Uterus (tissue), 2 donors: ENCODE measurements around the gene KMT2C.
"Not testable (repeated sequence)": the region's sequence is repeated elsewhere in the genome, so short reads cannot be mapped to it uniquely, and the experiment has no call there.

ENCODE experiments used
- CTCF ChIP-seq, 4 experiments: fragments of 200-600 bp in 2 of 4; fragments of 450-650 bp in 2 of 4; sonication (generic) in 2 of 4; IDR thresholded peaks; one replicate each; pipeline ENCODE4 v1.5.1; 2016 to 2019; ENCODE audit warnings: antibody characterized with exemption in 4 of 4, mild to moderate bottlenecking in 2 of 4, moderate library complexity in 1 of 4
- POLR2A ChIP-seq, 2 donors: fragments of 450-650 bp; IDR thresholded peaks; one replicate each; pipeline ENCODE4 v1.6.1; 2016; ENCODE audit warnings: antibody characterized with exemption in 2 of 2, mild to moderate bottlenecking in 1 of 2, moderate library complexity in 1 of 2

- not testable (repeated sequence) for TF ChIP-seq POLR2A, CTCF (IDR thresholded peaks at IDR 0.05)
Observed at GRCh38 chr7:152376716-152377484, 58.9 kb downstream of the KMT2C start.
